ENCODE results near the gene CENPU. TPM values are rescaled to one million over a fixed set of nuclear protein-coding genes. Genes with fewer than 3 reads are reported as not detected.
A peak's percentile ranks its signal among the peaks of the same experiment; 100 is the strongest.

CENPU gene
- total and polyA plus RNA-seq, 10 of the 15 experiments (the other 5 are each of a cell fraction or from before 2014, with no cell fraction given): 26.6 to 90.8 (median 53.8) TPM

DNA sequence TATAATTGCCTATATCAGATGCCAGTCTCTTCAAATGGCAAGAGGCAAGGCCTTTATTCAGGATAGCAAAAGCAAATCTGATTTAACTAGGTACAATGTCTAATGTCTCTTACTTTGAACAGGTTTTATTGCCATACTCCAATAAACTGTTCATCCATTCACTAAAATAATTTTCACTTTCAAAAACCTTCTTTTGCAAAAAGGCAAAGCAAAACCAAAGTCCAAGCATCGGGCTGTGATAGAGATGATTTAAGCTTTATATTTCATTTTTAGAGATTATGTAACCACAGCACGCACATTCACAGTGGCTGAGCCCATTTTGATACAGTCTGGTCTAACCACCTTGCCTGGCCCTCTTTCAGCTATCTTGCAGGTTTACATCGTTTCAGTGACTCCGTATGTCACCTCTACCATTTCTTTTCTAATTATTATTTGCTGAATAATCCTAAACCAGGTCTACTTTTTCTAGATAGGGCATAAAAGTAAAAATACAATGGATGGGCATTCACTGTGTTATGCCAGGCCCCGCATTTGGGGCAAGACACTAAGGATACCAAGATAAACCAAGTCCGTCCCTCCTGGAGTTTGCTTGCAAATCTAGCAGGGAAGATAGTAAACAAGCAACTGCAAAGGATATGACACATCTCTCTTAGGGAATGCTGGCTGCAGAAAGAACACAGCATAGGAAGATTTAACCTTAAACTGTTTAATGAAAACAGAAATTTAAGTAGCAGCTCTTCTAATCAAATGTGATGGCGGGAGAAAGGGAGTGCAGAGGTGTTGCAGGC lies 86.4 kb downstream of the CENPU start:
- no TSS peak for BruUV-seq (replicated peaks)
- ATAC-seq (no peak), FAIRE-seq (no peak), DNase-seq (ENCODE audit: low read depth, low spot score) (no peak)
- intact Hi-C loops (cut with micrococcal nuclease; ENCODE audit: unreplicated experiment) (loop anchor here (2.0 to 10.0 kb wide), 7 partner anchors 87 to 383 kb away; partner anchors contain the start of genes CENPU and IRF2), in situ Hi-C loops (cut with MboI) (no loop called here)
- CTCF ChIA-PET: interaction anchor here (0.9 to 2.9 kb wide), 8 partner anchors 9 to 395 kb away, joined by 3 to 12 read pairs (median 4); partner anchors contain the start of gene CENPU
- H3K4me2 ChIP-seq (ENCODE audit: control insufficient read depth, insufficient read depth): peak overlapping the region; percentile 78
- peak overlapping the region; percentile 87 for H3K9ac ChIP-seq (ENCODE audit: control insufficient read depth, insufficient read depth, low read length)
- WGBS (ENCODE audit: insufficient coverage, insufficient replicate concordance, low lambda C conversion rate, missing lambda C conversion rate): 69% methylated on average over 7 of the region's 7 CpGs
- POLR2A ChIA-PET: interaction anchor here (0.6 to 1.0 kb wide), 4 partner anchors 18 to 167 kb away, joined by 3 read pairs; no protein-coding TSS in a partner anchor
- H3K4me1 ChIP-seq (ENCODE audit: control insufficient read depth, insufficient read depth, low read length): peaks cover 12% of the 10 kb centered on the region; the same call in 1 of the 2 replicates
- SMC1A ChIA-PET (ENCODE audit: uncharacterized antibody, unreplicated experiment): interaction anchor here (0.6 to 2.1 kb wide), 13 partner anchors 9 to 550 kb away, joined by 3 to 6 read pairs (median 3); partner anchors contain the start of gene CENPU
- no peaks in the 10 kb centered on the region for H3K9me3 ChIP-seq (replicated peaks; ENCODE audit: control insufficient read depth, insufficient read depth, low read length)
- peaks cover 80% of the 10 kb centered on the region for H3K79me2 ChIP-seq (ENCODE audit: control insufficient read depth, insufficient read depth, low read length)
- TF ChIP-seq CBX3 (IDR thresholded peaks at IDR 0.05; ENCODE audit: borderline replicate concordance, low read depth) (no peak), PAX8 (IDR thresholded peaks at IDR 0.05) (no peak), TCF7 (IDR thresholded peaks at IDR 0.05; ENCODE audit: borderline replicate concordance) (no peak), HCFC1 (IDR thresholded peaks at IDR 0.05; ENCODE audit: low read length) (no peak), JUND (IDR thresholded peaks at IDR 0.05; ENCODE audit: low read depth, low read length) (no peak), CBFB (IDR thresholded peaks at IDR 0.05; ENCODE audit: low read depth) (no peak), EED (IDR thresholded peaks at IDR 0.05; ENCODE audit: low read depth) (no peak), STAT3 (IDR thresholded peaks at IDR 0.05; ENCODE audit: low read depth, low read length) (no peak), HDAC6 (IDR thresholded peaks at IDR 0.05; ENCODE audit: unreplicated experiment) (no peak), ETV6 (conservative IDR thresholded peaks at IDR 0.05 in 1 of 2, IDR thresholded peaks at IDR 0.05 in 1 of 2; ENCODE audit: borderline replicate concordance in 1 of 2, low read depth in 1 of 2) (no peak), ZZZ3 (IDR thresholded peaks at IDR 0.05; ENCODE audit: control insufficient read depth, insufficient read length, low read depth) (no peak), TAF1 (IDR thresholded peaks at IDR 0.05; ENCODE audit: borderline replicate concordance, low read depth, low read length) (no peak), POLR2AphosphoS5 (IDR thresholded peaks at IDR 0.05; ENCODE audit: low read length) (no peak), RCOR1 (conservative IDR thresholded peaks at IDR 0.05; ENCODE audit: low read depth, low read length) (no peak)
- TF ChIP-seq, protein P1, sequence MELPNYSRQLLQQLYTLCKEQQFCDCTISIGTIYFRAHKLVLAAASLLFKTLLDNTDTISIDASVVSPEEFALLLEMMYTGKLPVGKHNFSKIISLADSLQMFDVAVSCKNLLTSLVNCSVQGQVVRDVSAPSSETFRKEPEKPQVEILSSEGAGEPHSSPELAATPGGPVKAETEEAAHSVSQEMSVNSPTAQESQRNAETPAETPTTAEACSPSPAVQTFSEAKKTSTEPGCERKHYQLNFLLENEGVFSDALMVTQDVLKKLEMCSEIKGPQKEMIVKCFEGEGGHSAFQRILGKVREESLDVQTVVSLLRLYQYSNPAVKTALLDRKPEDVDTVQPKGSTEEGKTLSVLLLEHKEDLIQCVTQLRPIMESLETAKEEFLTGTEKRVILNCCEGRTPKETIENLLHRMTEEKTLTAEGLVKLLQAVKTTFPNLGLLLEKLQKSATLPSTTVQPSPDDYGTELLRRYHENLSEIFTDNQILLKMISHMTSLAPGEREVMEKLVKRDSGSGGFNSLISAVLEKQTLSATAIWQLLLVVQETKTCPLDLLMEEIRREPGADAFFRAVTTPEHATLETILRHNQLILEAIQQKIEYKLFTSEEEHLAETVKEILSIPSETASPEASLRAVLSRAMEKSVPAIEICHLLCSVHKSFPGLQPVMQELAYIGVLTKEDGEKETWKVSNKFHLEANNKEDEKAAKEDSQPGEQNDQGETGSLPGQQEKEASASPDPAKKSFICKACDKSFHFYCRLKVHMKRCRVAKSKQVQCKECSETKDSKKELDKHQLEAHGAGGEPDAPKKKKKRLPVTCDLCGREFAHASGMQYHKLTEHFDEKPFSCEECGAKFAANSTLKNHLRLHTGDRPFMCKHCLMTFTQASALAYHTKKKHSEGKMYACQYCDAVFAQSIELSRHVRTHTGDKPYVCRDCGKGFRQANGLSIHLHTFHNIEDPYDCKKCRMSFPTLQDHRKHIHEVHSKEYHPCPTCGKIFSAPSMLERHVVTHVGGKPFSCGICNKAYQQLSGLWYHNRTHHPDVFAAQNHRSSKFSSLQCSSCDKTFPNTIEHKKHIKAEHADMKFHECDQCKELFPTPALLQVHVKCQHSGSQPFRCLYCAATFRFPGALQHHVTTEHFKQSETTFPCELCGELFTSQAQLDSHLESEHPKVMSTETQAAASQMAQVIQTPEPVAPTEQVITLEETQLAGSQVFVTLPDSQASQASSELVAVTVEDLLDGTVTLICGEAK (IDR thresholded peaks at IDR 0.05; ENCODE audit: borderline replicate concordance): no peak
- TF ChIP-seq, protein P2, sequence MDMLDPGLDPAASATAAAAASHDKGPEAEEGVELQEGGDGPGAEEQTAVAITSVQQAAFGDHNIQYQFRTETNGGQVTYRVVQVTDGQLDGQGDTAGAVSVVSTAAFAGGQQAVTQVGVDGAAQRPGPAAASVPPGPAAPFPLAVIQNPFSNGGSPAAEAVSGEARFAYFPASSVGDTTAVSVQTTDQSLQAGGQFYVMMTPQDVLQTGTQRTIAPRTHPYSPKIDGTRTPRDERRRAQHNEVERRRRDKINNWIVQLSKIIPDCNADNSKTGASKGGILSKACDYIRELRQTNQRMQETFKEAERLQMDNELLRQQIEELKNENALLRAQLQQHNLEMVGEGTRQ (IDR thresholded peaks at IDR 0.05; ENCODE audit: borderline replicate concordance, low read depth, low read length): no peak
- no peak overlapping the region for H2AFZ ChIP-seq (ENCODE audit: control insufficient read depth, low read depth, low read length)
- H4K20me1 ChIP-seq (ENCODE audit: control insufficient read depth, insufficient read depth): no peaks in the 10 kb centered on the region
- H3K4me3 ChIP-seq: peak overlapping the region; percentile 98
- RAD21 ChIA-PET (ENCODE audit: unreplicated experiment): interaction anchor here (0.7 to 3.7 kb wide), 8 partner anchors 20 to 383 kb away, joined by 3 to 24 read pairs (median 6); partner anchors contain the start of gene CENPU
- peaks cover 0 to 2% of the 10 kb centered on the region in 2 experiments; a peak in 1 of 4 replicates for H3K36me3 ChIP-seq (ENCODE audit: control insufficient read depth in 2 of 2, insufficient read depth in 2 of 2, low read length in 1 of 2)
- H3K27me3 ChIP-seq (replicated peaks in 1 of 2; ENCODE audit: control insufficient read depth in 2 of 2, insufficient read depth in 2 of 2, low read length in 1 of 2): no peaks in the 10 kb centered on the region
- peak overlapping the region; percentile 85 for H3K27ac ChIP-seq (ENCODE audit: control insufficient read depth, insufficient read depth)
